PC-3 (cell line): ENCODE results near the gene ZNF692. TPM values are rescaled to one million over a fixed set of nuclear protein-coding genes. Genes with fewer than 3 reads are reported as not detected.
A peak's percentile ranks its signal among the peaks of the same experiment; 100 is the strongest.

Source experiments
- ATAC-seq: fragments of 200-7000 bp; cut with Tn5 transposase; 2 replicates; pipeline ENCODE4 v1.9.1; 2020; ENCODE audit warnings: mild to moderate bottlenecking, moderate library complexity
- BruUV-seq: library from RNA; stranded (reverse); fragments of 400-500 nt; replicated peaks from 2 replicates; lab custom pipeline; 2021; lab: Mats Ljungman, UMichigan
- CTCF ChIA-PET: fragments of 300-600 bp; sonication (Branson Sonifier 250); formaldehyde crosslinking; loops from one replicate; lab custom pipeline; 2022; ENCODE audit warnings: antibody characterized with exemption; lab: Charles Lee
- POLR2A ChIA-PET: fragments of 300-600 bp; sonication (Branson Sonifier 250); formaldehyde crosslinking; loops from one replicate; lab custom pipeline; 2022; ENCODE audit warnings: antibody characterized with exemption; ENCODE audit not compliant: unreplicated experiment; lab: Charles Lee
- DNase-seq: peaks from one replicate; pipeline ENCODE4 v3.0.0-alpha.2; 2015
- H2AFZ ChIP-seq: fragments of 300-600 bp; sonication (generic); 2 replicates; pipeline ENCODE4 v1.6.0; 2016; ENCODE audit warnings: antibody characterized with exemption, low read length
- H3F3A ChIP-seq: fragments of 300-600 bp; sonication (generic); one replicate; pipeline ENCODE4 v1.6.0; 2017; ENCODE audit warnings: antibody characterized with exemption, low read length, control low read depth, mild to moderate bottlenecking; ENCODE audit not compliant: unreplicated experiment
- H3K27ac ChIP-seq: fragments of 300-600 bp; sonication (generic); 2 replicates; pipeline ENCODE4 v1.5.1; 2016; ENCODE audit warnings: mild to moderate bottlenecking, low read length
- H3K27me3 ChIP-seq: fragments of 300-600 bp; sonication (generic); 2 replicates; pipeline ENCODE4 v1.6.1; 2016; ENCODE audit warnings: low read length, mixed read lengths
- H3K36me3 ChIP-seq: fragments of 300-600 bp; sonication (generic); 2 replicates; pipeline ENCODE4 v1.6.1; 2016; ENCODE audit warnings: low read depth, mixed run types, low read length, mixed read lengths
- H3K4me1 ChIP-seq: fragments of 300-600 bp; sonication (generic); 2 replicates; pipeline ENCODE4 v1.5.1; 2016; ENCODE audit warnings: low read length; ENCODE audit not compliant: insufficient read depth
- H3K4me2 ChIP-seq: fragments of 300-600 bp; sonication (generic); 2 replicates; pipeline ENCODE4 v1.6.0; 2016; ENCODE audit warnings: low read length
- H3K4me3 ChIP-seq: fragments of 300-600 bp; sonication (generic); 2 replicates; pipeline ENCODE4 v1.5.1; 2016; ENCODE audit warnings: mild to moderate bottlenecking, low read length, mixed read lengths
- H3K79me2 ChIP-seq: fragments of 300-600 bp; sonication (generic); 2 replicates; pipeline ENCODE4 v1.6.1; 2017; ENCODE audit warnings: low read length, mixed read lengths
- H3K9ac ChIP-seq: fragments of 300-600 bp; sonication (generic); 2 replicates; pipeline ENCODE4 v1.6.0; 2016; ENCODE audit warnings: mild to moderate bottlenecking, low read length
- H3K9me2 ChIP-seq: fragments of 300-600 bp; sonication (generic); replicated peaks from 2 replicates; pipeline ENCODE4 v1.6.1; 2016; ENCODE audit warnings: mixed run types, low read length, mixed read lengths
- H3K9me3 ChIP-seq: fragments of 300-600 bp; sonication (generic); 2 replicates; pipeline ENCODE4 v1.6.1; 2016; ENCODE audit warnings: low read length, mixed read lengths
- H4K20me1 ChIP-seq: fragments of 300-600 bp; sonication (generic); 2 replicates; pipeline ENCODE4 v1.6.1; 2016; ENCODE audit warnings: low read length, mixed read lengths
- EZH2 ChIP-seq: fragments of 300-600 bp; sonication (generic); IDR thresholded peaks from one replicate; pipeline ENCODE4 v1.6.1; 2017; ENCODE audit warnings: antibody characterized with exemption, mild to moderate bottlenecking, low read length; ENCODE audit not compliant: unreplicated experiment
- EZH2phosphoT487 ChIP-seq: fragments of 300-600 bp; sonication (generic); IDR thresholded peaks from 2 replicates; pipeline ENCODE4 v1.6.1; 2018; ENCODE audit warnings: mild to moderate bottlenecking, antibody characterized with exemption, low read length, borderline replicate concordance
- intact Hi-C: fragments of 100-400 bp; cut with micrococcal nuclease; formaldehyde crosslinking; loops from 2 replicates; pipeline ENCODE4 v1.9.0; 2023
- total RNA-seq: library from RNA; depleted of rRNA; stranded (reverse); fragments of >200 nt; gene quantifications from 2 replicates; pipeline ENCODE4 v1.2.3, GENCODE V29; 2014
- TF ChIP-seq, protein P1 (sequence below): fragments of 300-600 bp; sonication (generic); conservative IDR thresholded peaks from 2 replicates; pipeline ENCODE4 v1.5.1; 2017; ENCODE audit warnings: antibody characterized with exemption, low read depth, mild to moderate bottlenecking, low read length

Gene ZNF692
- total RNA-seq, 1 experiment from 2014 or later = 85.4 TPM

DNA sequence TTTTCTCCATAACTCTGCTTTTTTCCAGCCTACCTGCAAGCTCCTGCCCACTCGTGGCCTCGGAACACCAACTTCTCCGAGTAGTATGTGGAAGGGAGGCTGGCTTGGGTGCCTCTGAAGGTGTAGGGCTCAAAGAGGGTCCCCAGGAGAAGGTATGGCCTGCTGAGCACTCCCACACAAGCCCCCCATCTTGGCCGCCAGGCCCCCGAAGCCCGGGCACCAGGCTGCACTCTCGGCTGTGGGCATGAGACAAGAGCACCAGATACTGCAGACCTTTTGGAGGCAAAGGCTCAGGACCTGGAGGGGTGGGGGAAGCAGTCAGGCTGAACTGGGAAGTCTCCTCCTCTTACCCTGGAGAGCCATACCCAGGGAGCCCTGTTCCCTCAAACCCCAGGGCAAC lies 1.7 kb downstream of the ZNF692 start:
- Histone ChIP-seq H3K9ac (peak overlapping the region; percentile 88), H3K4me1 (peaks cover 30% of the 10 kb centered on the region), H4K20me1 (no peaks in the 10 kb centered on the region), H3K36me3 (peaks cover 28% of the 10 kb centered on the region), H2AFZ (peak overlapping the region; percentile 91; the same call in 1 of the 2 replicates), H3K9me2 (no peaks in the 10 kb centered on the region), H3K4me3 (peak overlapping the region; percentile 75), H3K27me3 (no peaks in the 10 kb centered on the region), H3K9me3 (no peaks in the 10 kb centered on the region), H3K27ac (no peak overlapping the region), H3K79me2 (peaks cover 31% of the 10 kb centered on the region), H3K4me2 (peak overlapping the region; percentile 89), H3F3A (no peaks in the 10 kb centered on the region)
- no TSS peak for BruUV-seq
- intact Hi-C loops = no loop called here
- ATAC-seq (no peak), DNase-seq (no peak)
- POLR2A ChIA-PET = no interaction called here
- TF ChIP-seq, protein P1, sequence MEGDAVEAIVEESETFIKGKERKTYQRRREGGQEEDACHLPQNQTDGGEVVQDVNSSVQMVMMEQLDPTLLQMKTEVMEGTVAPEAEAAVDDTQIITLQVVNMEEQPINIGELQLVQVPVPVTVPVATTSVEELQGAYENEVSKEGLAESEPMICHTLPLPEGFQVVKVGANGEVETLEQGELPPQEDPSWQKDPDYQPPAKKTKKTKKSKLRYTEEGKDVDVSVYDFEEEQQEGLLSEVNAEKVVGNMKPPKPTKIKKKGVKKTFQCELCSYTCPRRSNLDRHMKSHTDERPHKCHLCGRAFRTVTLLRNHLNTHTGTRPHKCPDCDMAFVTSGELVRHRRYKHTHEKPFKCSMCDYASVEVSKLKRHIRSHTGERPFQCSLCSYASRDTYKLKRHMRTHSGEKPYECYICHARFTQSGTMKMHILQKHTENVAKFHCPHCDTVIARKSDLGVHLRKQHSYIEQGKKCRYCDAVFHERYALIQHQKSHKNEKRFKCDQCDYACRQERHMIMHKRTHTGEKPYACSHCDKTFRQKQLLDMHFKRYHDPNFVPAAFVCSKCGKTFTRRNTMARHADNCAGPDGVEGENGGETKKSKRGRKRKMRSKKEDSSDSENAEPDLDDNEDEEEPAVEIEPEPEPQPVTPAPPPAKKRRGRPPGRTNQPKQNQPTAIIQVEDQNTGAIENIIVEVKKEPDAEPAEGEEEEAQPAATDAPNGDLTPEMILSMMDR = no peak
- no peak for TF ChIP-seq EZH2phosphoT487
- no peak for TF ChIP-seq EZH2
- CTCF ChIA-PET = no interaction called here

DNA sequence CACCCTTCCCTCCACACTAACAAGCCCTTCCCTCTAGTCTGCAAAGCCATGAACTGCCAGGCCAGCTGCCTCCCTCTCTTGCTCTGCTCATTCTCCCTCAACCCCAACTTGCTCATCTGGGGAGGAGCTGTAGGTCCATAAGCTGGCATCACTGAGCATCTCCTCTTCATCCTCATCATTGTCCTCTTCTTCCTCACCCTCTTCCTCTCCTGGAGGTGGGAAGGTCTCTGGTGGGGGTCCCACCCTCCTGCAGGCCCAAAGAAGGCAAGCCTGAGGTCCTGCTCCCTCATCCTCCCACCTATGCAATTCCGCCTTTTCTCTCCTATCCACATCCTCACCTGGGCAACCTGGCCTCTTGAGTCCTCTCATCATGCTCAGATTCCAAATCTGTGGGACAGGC lies 2.7 kb downstream of the ZNF692 start:
- no peak for DNase-seq
- no peak for ATAC-seq
- TF ChIP-seq, protein P1 = no peak
- no peak for TF ChIP-seq EZH2
- BruUV-seq = no TSS peak
- Histone ChIP-seq H3K9me2 (no peaks in the 10 kb centered on the region), H3F3A (no peaks in the 10 kb centered on the region), H3K27ac (no peak overlapping the region), H3K4me2 (peak overlapping the region; percentile 89; the same call in 1 of the 2 replicates), H4K20me1 (no peaks in the 10 kb centered on the region), H3K79me2 (peaks cover 31% of the 10 kb centered on the region), H3K4me1 (peaks cover 30% of the 10 kb centered on the region), H3K36me3 (peaks cover 35% of the 10 kb centered on the region), H2AFZ (no peak overlapping the region), H3K9me3 (no peaks in the 10 kb centered on the region), H3K4me3 (no peak overlapping the region), H3K27me3 (no peaks in the 10 kb centered on the region), H3K9ac (no peak overlapping the region)
- ChIA-PET POLR2A (no interaction called here), CTCF (no interaction called here)
- intact Hi-C loops = no loop called here

DNA sequence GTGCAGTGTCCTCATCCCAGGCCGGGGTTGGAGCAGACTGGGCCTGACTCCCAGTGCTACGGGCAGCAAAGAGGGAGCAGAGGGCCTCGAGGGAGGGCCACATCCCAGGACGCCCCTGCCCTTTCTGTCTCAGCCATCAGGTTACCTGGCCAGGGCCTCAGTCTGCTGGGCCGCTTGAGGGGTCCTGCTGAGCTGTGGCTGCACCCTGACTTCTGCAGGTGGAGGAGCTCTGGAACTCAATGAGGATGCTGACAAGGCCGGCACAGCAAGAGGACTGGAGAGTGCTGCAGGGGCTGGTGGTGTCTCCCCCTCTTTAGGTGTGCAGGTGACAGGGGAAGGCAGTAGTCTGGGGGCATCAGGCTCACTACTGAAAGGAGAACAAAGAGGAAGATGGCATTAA lies 3.3 kb downstream of the ZNF692 start:
- H3K4me3 ChIP-seq = no peak overlapping the region
- ATAC-seq (no peak), DNase-seq (no peak)
- no peaks in the 10 kb centered on the region for H3K27me3 ChIP-seq
- BruUV-seq = no TSS peak
- TF ChIP-seq EZH2phosphoT487 (no peak), EZH2 (no peak)
- TF ChIP-seq, protein P1 = no peak
- H2AFZ ChIP-seq = no peak overlapping the region
- peaks cover 30% of the 10 kb centered on the region for H3K4me1 ChIP-seq
- H3K79me2 ChIP-seq = peaks cover 31% of the 10 kb centered on the region
- H3K9ac ChIP-seq = no peak overlapping the region
- H3K9me2 ChIP-seq = no peaks in the 10 kb centered on the region
- intact Hi-C loops = no loop called here
- no peaks in the 10 kb centered on the region for H4K20me1 ChIP-seq
- H3K9me3 ChIP-seq = no peaks in the 10 kb centered on the region
- no peaks in the 10 kb centered on the region for H3F3A ChIP-seq
- H3K27ac ChIP-seq = no peak overlapping the region
- ChIA-PET CTCF (no interaction called here), POLR2A (no interaction called here)
- H3K36me3 ChIP-seq = peaks cover 39% of the 10 kb centered on the region
- H3K4me2 ChIP-seq = no peak overlapping the region
